Measurements from ENCODE around the gene PRICKLE1.

Gene PRICKLE1

GRCh38 chr12:42446761-42447160 is 142.8 kb downstream of the PRICKLE1 start:
- no peak for DNase-seq

DNA sequence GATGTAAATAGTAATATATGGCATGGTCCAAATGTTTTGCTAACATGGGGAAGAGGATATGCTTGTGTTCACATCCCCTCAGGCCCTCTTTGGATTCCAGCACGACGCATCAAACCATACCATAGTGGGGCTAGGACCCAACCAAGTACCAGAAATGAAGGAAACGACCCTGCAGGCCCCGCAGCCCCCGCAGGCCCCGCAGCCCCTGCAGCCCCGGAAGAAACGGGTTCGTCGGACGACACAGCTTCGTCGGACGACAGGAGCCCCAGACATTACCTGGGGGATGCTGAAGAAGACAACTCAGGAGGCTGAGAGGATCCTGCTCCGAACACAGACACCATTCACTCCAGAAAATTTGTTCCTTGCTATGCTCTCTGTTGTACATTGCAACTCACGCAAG is 143.7 kb downstream of the PRICKLE1 start:
- no peak for DNase-seq

- DNase-seq: no peak
Observed at GRCh38 chr12:42444192-42444943, 145.2 kb downstream of the PRICKLE1 start.

DNA sequence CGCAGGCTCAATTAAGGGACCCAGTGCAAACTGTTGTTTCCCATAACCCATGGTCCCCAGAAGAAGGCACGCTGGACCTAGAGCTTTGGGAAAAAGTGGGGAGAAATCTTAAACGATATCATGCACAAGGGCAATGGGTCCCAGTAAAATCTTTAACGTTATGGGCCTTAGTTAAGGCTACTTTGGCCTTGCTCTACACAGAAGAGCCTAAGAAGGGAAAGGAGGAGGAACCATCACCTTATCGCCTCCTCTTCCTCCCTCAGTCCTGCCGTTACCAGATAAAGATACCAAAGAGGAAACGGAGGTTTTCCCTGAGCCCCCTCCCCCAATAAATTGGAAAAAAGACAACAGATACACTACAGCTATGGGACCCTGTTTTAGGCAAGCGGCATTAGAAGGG is 146.7 kb downstream of the PRICKLE1 start:
- no peak for DNase-seq

DNA sequence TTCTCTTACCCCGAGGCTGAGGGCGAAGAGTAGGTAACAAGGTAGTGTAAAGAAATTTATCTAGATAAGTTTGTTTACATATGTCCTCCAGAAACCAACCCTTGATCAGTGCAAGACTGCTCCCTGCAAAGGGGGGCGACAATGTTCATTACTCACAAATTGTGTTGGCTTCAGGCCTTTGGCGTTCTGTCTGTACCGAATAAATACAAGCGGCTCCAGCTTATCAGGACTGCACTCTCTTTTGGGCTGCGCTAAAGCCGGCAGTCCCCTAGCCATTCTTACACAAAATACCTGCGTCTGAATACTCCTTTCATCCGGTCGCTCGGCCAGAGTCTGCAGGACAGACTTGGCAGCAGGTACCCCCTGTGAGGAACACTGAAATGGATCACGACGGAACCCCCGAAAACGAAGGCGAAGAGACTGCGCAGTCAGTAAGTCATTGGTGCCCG is 147.2 kb downstream of the PRICKLE1 start:
- no peak for DNase-seq

DNA sequence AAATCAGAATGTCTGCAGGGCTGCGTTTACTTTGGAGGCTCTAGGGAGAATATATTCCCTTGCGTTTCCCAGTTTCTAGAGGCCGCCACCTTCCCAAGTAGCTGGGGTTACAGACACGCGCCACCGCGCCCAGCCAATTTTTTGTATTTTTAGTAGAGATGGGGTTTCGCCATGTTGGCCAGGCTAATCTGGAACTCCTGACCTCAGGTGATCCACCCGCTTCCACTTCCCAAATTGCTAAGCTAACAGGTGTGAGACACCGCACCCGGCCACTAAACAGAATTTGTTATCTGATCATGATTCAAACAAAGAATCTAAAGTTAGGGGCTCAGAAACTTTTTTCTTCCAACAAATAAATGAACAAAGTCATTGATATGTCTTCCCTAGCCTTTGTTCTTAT is 148.9 kb downstream of the PRICKLE1 start:
- no peak for DNase-seq

GRCh38 chr12:42432517-42433140 is 156.9 kb downstream of the PRICKLE1 start:
- no peak for DNase-seq

DNA sequence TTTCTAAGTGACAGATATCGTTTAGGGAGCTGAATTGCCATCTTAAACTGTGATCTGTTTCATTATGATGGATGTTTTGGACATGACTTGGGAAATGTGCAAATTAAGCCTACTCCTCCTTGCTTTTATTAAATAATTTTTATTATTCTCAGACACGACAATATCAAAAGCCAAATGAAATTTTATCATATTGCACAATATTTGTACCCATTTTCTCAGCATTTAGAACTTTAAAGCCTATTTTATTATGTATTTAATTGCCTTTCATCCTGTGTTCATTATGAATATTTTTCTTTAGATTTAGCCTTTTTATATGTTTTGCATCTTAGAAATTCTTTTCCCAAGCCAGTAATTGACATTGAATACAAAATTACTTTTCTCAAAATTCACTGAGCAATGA is 160.7 kb downstream of the PRICKLE1 start:
- no peak for DNase-seq

DNA sequence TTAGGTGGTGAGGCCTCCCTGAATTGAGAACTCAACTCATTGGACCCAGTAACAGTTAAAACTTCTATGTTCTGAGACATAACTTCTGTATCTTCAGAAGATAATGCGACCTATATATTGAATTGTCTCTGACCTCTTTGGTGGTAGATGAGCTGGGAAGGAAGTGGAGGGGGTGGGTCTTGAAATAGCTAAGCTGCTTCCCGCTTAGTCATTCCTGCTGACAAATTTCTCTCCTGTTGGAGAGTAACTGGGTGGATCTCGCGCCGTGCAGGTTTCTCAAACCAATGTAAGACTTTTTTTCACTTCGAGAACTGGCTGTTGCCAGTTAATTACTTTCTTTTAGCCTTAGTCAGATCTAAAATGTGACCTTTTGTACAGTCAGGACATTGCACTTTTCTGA is 162.8 kb downstream of the PRICKLE1 start:
- peak in 1 of 5 donors; percentile 25 for DNase-seq

DNA sequence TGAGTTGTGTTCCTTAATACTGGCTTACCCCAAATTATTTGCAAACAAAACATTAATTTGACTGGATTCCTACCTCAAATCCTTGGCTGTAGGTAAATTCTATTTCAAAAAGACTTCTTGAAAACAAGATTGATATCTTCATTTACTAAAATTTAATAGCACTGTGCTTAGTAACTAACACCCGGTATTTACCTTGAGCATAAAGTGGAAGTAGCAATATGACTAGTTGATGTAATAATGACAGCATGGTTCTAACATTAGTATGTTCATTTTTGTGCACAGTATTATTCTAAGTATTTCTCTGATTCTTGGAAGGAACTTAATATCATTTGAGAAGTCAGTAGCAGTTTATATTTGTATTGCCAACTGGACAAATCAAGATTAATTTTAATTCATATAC is 166.8 kb downstream of the PRICKLE1 start:
- no peak for DNase-seq

DNA sequence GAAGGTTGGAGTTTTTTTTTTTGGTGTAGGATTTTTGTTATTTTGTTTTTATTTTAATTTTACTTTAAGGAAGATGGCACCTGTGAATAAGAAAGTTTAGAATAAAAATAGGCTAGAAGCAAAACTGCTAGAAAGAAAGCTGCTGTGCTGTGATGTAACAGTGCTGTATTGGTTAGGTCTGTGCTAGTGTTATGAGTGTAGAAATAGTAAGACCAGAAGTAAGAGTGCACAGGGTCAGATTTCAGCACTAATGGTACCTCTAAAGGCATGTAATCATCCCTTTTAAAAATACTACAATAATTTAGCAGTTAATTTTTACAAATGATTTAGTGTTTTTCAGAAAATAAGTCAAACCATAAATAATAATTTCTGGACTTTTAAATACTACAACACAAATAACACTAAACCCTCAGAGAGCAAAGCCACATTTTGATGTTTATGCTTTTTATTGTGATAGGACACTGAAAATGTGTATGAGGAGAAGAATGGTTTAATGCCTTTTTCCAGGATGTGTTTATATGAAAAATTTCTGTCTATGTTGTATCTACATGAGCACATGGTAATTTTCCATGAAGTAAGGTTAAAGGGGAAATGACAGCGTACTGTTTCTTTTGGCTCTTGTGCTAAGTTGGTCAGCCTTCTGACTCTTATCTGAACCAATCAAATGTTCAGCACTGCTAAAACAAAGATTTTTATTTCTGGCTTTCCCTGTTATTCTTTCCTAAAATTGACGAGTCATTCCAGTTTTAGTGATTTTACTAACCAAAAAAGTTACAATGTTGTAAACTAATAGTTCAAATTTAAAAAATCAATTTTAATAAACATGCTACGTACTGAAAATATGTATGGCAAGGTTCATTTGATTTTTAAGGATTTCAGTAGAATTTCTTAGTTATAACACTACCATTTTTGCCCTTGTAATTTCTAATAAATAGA is 167.4 kb downstream of the PRICKLE1 start:
- DNase-seq: peak in 1 of 5 donors; percentile 13

DNA sequence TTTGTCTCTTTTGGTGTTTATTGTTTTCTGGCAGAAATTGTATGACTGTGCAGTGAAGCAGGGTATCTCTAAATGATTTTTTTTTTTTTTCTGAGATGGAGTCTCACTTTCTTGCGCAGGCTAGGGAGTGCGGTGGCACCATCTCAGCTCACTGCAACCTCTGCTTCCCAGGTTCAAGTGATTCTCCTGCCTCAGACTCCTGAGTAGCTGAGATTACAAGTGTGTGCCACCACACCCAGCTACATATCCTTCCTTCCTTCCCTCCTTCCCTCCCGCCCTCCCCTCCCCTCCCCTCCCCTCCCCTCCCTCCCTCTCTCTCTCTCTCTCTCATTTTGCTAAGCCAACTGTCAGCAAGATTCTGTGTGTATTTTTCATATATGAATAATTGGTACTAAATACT is 169.2 kb downstream of the PRICKLE1 start:
- no peak for DNase-seq

DNA sequence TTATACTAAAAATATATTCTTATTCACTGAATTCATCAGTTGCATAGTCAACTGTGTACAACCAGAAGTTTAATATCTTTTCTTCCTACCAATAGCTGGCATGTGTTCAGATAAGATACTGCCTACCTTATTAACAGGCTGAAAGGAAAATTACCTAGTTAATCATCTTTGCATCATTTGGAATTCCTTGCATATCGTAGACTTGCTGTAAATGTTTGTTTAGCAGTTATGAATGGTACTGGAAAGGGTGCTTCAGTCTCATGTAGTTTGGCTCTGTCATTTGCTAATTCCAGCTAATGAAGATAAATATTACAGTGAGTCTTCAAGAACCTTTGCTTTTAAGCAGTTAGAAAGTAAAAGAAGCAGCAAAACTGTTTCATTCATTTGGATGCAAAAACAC is 179.2 kb downstream of the PRICKLE1 start:
- DNase-seq: no peak

DNA sequence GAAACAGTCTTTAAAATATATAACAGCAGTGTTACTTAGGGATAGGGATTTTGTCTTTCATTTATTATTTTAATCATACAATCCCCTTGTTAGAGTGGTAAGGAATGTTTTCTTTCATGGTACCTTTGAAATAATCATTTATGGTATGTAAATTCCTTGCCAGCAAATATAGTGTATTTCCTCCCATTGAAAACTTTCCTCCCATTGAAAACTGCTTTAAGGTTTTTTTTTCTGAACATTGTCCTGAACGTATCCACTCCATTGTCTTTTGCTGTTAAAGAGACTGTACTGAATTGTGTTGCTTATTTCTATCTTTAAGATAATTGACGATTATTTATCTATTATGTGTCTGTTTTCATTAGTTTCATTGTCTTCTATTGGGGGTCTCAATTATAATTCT is 180.1 kb downstream of the PRICKLE1 start:
- DNase-seq: no peak

DNA sequence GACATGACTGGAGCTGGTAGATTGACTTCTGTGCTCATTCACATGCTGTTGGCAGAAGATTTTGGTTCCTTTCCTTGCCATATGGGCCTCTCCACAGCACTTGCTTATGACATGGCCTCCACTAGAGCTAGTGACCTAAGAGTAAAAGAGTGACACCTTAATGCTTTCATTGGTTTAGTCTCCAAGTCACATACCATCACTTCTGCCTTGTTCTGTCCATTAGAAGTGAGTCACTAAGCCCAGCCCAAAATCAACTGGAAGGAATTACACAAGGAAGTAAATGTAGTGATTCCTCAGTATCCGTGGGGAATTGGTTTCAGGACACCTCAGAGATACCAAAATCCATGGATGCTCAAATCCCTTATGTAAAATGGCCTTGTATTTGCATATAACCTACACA is 182.2 kb downstream of the PRICKLE1 start:
- DNase-seq: no peak

All from T-helper 1 cell (primary cell).